Effector memory CD4-positive, alpha-beta T cell (primary cell): ENCODE results near the gene ERICH3.

ENCODE experiments used
- DNase-seq, 3 donors: peaks; one replicate each; pipeline ENCODE4 v3.0.0-alpha.2; 2020
- H3K27ac ChIP-seq: 2 replicates; pipeline ENCODE4 v1.7.0; 2013; ENCODE audit warnings: mild to moderate bottlenecking, low read length, moderate library complexity; ENCODE audit not compliant: insufficient read depth, poor library complexity, severe bottlenecking
- H3K27me3 ChIP-seq: replicated peaks from 2 replicates; pipeline ENCODE4 v1.7.0; 2013; ENCODE audit warnings: mild to moderate bottlenecking, low read length; ENCODE audit not compliant: insufficient read depth, control insufficient read depth, poor library complexity, severe bottlenecking
- H3K36me3 ChIP-seq: 2 replicates; pipeline ENCODE4 v1.7.0; 2013; ENCODE audit warnings: mild to moderate bottlenecking, low read length, moderate library complexity; ENCODE audit not compliant: control insufficient read depth, insufficient read depth
- H3K4me1 ChIP-seq: 2 replicates; pipeline ENCODE4 v1.7.0; 2013; ENCODE audit warnings: low read length, mild to moderate bottlenecking; ENCODE audit not compliant: control insufficient read depth, insufficient read depth, poor library complexity, severe bottlenecking
- H3K4me3 ChIP-seq: 2 replicates; pipeline ENCODE4 v1.7.0; 2013; ENCODE audit warnings: low read length, low read depth, mild to moderate bottlenecking; ENCODE audit not compliant: insufficient read depth, poor library complexity, severe bottlenecking
- H3K9me3 ChIP-seq: 2 replicates; pipeline ENCODE4 v1.7.0; 2013; ENCODE audit warnings: mild to moderate bottlenecking, low read length, moderate library complexity; ENCODE audit not compliant: control insufficient read depth

The ERICH3 gene

DNA sequence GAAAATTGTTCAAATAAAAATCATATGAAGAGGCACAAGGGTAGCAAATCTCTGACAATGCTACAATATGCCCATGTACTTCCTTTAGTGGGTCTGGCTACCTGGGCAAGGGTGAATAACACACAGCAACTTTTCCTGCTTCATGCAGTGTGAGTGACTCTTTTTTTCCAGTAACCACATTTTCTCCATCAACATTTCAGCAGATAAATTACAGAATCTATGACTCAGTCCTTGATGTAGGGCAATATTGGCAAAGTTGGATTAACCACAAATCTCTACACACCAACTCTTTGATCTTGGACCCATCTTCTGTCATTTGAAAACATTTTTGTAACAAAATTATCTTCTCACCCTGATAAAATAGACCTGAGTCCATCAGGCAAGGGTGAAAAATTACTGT is 31.7 kb downstream of the ERICH3 start:
- Histone ChIP-seq H3K9me3 (no peaks in the 10 kb centered on the region), H3K27ac (no peak overlapping the region), H3K4me3 (no peak overlapping the region), H3K36me3 (no peaks in the 10 kb centered on the region), H3K4me1 (no peaks in the 10 kb centered on the region), H3K27me3 (no peaks in the 10 kb centered on the region)
- no peak for DNase-seq

- no peaks in the 10 kb centered on the region for H3K9me3 ChIP-seq
- H3K36me3 ChIP-seq = no peaks in the 10 kb centered on the region
- H3K27ac ChIP-seq = no peak overlapping the region
- no peak for DNase-seq
- no peaks in the 10 kb centered on the region for H3K27me3 ChIP-seq
- H3K4me3 ChIP-seq = no peak overlapping the region
- H3K4me1 ChIP-seq = no peaks in the 10 kb centered on the region
Measured at GRCh38 chr1:74641161-74641560, 32.4 kb downstream of the ERICH3 start.

DNA sequence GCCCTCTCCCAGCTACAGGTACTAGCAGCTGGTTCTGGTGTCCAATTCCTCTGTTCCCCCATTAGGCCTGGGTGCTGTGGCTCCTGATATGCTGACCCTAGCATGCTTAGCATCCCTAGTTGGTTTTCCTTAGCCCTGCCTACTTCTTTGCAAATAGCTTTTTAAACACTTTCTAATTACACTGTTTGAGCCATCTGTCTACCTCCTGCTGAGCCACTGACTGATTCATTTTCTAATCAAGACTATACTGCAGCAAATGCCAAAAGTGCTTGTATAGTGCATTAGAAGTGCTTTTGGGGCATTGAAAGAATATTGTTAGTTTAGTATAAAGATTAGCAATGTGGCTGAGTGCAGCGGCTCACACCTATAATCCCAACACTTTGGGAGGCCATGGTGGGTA is 36.3 kb downstream of the ERICH3 start:
- no peaks in the 10 kb centered on the region for H3K36me3 ChIP-seq
- H3K27ac ChIP-seq = no peak overlapping the region
- H3K4me3 ChIP-seq = no peak overlapping the region
- no peaks in the 10 kb centered on the region for H3K27me3 ChIP-seq
- no peak for DNase-seq
- no peaks in the 10 kb centered on the region for H3K4me1 ChIP-seq
- no peaks in the 10 kb centered on the region for H3K9me3 ChIP-seq

GRCh38 chr1:74629283-74629682 is 44.3 kb downstream of the ERICH3 start:
- no peaks in the 10 kb centered on the region for H3K4me1 ChIP-seq
- H3K27me3 ChIP-seq = no peaks in the 10 kb centered on the region
- DNase-seq = no peak
- no peaks in the 10 kb centered on the region for H3K9me3 ChIP-seq
- H3K4me3 ChIP-seq = no peak overlapping the region
- H3K36me3 ChIP-seq = no peaks in the 10 kb centered on the region
- no peak overlapping the region for H3K27ac ChIP-seq

DNA sequence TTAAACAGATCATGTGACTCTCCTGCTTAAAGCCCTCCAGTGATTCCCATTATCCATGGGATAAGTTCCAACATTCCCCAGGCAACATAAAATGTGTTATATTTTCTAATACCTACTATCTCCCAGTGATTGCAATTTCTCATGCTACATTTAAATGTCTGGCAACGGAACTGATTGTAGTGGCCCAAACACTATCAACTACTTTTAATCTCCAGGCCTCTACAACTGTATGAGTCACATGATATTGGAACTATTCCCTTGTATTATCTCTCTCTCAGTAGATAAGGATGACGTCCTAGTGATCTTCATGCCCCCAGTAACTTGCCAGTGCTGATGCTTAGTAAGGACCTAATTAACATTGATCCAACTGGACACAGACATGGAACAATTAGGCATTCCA is 49.9 kb downstream of the ERICH3 start:
- H3K27me3 ChIP-seq = no peaks in the 10 kb centered on the region
- H3K4me1 ChIP-seq = no peaks in the 10 kb centered on the region
- no peak overlapping the region for H3K27ac ChIP-seq
- no peaks in the 10 kb centered on the region for H3K9me3 ChIP-seq
- DNase-seq = no peak
- no peak overlapping the region for H3K4me3 ChIP-seq
- H3K36me3 ChIP-seq = no peaks in the 10 kb centered on the region

DNA sequence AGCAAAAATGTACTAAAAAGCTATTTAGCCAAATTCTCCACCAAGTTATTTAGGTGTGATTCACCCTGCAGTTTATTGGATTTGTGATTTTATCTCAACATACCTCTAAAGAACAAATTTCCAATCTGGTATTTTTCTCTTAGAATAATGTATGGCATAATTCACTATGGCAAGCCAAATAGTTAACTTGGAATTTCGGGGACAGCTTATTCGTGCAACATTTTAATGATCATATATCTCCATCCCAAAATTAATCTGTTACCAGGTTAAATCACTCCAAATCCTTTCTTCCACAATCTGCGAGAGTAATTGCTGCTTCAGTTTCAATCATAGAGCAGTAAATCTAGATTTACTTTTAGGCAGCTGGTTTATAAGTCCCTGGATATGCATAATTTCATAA is 53.4 kb downstream of the ERICH3 start:
- no peaks in the 10 kb centered on the region for H3K4me1 ChIP-seq
- no peak for DNase-seq
- H3K36me3 ChIP-seq = no peaks in the 10 kb centered on the region
- no peak overlapping the region for H3K4me3 ChIP-seq
- H3K27ac ChIP-seq = no peak overlapping the region
- H3K27me3 ChIP-seq = no peaks in the 10 kb centered on the region
- no peaks in the 10 kb centered on the region for H3K9me3 ChIP-seq

DNA sequence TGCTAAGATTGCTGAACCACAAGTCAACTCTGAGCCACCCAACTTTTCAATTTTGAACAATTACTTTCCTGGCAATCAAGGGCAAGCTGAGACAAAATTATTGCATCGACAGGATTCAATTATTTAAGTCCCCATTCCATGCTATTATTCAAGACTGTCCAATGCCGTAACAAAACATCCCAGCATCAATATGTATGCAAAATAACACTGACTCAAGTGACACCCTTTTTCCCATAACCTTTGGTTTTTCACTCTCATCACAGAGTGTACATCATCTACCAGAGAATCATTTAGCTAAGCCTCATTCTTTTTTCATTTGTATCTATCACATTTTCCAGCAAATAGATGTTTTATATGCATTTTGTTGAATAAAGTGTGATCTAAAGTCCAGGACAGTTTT is 54.6 kb downstream of the ERICH3 start:
- no peaks in the 10 kb centered on the region for H3K36me3 ChIP-seq
- H3K4me3 ChIP-seq = no peak overlapping the region
- H3K27me3 ChIP-seq = no peaks in the 10 kb centered on the region
- no peak overlapping the region for H3K27ac ChIP-seq
- no peaks in the 10 kb centered on the region for H3K4me1 ChIP-seq
- no peak for DNase-seq
- no peaks in the 10 kb centered on the region for H3K9me3 ChIP-seq

DNA sequence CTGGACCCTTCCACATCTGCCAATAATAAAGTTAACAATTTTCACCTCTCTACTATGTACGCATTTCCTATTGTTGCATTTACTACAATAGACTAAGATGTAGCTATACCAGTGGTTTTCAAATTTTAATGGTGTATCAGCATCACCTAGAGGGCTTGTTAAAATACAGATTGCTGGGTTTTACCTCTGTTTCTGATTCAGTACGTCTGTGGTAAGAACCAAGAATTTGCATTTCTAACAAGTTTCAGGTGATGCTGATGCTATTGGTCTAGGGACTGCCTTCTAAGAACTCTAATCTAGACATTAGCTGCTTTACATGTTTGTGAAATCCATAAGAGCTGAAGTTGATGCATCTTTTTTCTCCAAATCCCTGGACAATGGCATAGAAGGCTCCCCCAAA is 59.7 kb downstream of the ERICH3 start:
- no peaks in the 10 kb centered on the region for H3K4me1 ChIP-seq
- no peaks in the 10 kb centered on the region for H3K27me3 ChIP-seq
- no peaks in the 10 kb centered on the region for H3K36me3 ChIP-seq
- no peak for DNase-seq
- no peak overlapping the region for H3K27ac ChIP-seq
- no peak overlapping the region for H3K4me3 ChIP-seq
- no peaks in the 10 kb centered on the region for H3K9me3 ChIP-seq

- no peak overlapping the region for H3K27ac ChIP-seq
- H3K9me3 ChIP-seq = no peaks in the 10 kb centered on the region
- H3K36me3 ChIP-seq = no peaks in the 10 kb centered on the region
- no peaks in the 10 kb centered on the region for H3K27me3 ChIP-seq
- no peak overlapping the region for H3K4me3 ChIP-seq
- DNase-seq = no peak
- no peaks in the 10 kb centered on the region for H3K4me1 ChIP-seq
Measured at GRCh38 chr1:74611887-74612286, 61.7 kb downstream of the ERICH3 start.

DNA sequence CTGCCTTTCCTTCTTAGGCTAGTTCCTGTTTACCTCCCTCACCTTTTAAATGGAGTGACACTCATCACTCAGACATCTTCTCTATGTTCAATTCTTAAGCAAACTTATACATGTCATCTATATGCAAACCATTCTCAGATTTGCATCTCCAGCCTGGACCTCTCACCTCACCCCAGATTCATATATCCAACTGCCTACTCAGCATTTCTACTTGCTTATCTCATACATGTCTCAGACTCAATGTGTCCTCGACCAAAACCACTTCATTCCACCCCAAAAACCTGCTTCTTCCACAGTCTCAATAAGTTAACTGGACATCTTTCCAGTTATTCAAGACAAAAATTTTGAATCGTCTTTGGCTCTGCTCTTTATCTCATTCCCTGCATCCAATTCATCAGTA is 62.6 kb downstream of the ERICH3 start:
- Histone ChIP-seq H3K36me3 (no peaks in the 10 kb centered on the region), H3K27me3 (no peaks in the 10 kb centered on the region), H3K4me3 (no peak overlapping the region), H3K9me3 (no peaks in the 10 kb centered on the region), H3K4me1 (no peaks in the 10 kb centered on the region), H3K27ac (no peak overlapping the region)
- no peak for DNase-seq

- no peak for DNase-seq
Measured at GRCh38 chr1:74609810-74610371, 63.7 kb downstream of the ERICH3 start.

More at GRCh38 chr1:74609810-74610371, 63.7 kb downstream of the ERICH3 start:
- Histone ChIP-seq H3K4me1 (no peaks in the 10 kb centered on the region), H3K27ac (no peak overlapping the region), H3K4me3 (no peak overlapping the region), H3K36me3 (no peaks in the 10 kb centered on the region), H3K9me3 (no peaks in the 10 kb centered on the region), H3K27me3 (no peaks in the 10 kb centered on the region)
